Stimulated activated naive CD4-positive, alpha-beta T cell (primary cell): ENCODE measurements around the gene AQP1.

Experiments
- DNase-seq, 6 experiments: peaks; one replicate each; lab custom pipeline; 2025; lab: John Stamatoyannopoulos, UW

AQP1 gene

DNA sequence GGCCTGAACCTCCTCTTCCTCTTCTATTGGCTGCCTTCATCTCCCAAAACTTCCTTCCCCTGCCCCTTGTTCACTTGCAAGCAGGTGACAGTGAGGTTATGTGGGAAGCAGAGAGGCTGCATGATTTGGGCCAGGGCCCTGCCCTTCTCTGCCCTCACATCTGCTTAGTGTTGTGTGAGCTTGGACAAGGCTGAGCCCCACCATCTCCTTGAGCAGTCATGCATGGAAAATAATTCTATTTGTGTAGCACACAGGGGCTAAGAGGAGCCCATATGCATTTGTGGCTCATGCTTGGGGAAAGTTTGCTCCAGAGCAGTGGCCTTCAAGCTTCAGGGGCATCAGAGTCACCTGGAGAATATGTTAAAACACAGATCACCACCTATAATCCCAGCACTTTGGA lies 26.8 kb upstream of the AQP1 start:
- DNase-seq, result no peak

DNA sequence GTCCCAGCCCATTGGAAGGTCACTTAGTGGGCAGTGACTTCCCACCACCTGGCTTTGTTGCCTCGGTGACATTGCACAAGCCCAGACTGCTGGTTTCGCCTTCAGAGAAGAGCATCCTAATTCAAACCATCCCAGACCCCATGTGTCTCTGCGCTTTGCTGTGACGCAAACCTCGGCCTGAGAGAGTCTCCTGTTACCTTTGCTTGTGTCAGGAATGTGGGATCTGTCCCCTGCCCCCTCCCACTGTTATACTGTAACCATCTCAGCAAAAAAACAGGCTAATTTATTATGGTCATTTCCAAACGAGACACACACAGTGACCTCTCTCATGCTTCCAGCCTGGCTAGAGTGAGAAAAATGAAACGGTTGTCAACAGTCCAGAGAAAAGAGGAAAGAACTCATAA lies 25.0 kb upstream of the AQP1 start:
- no peak for DNase-seq

DNA sequence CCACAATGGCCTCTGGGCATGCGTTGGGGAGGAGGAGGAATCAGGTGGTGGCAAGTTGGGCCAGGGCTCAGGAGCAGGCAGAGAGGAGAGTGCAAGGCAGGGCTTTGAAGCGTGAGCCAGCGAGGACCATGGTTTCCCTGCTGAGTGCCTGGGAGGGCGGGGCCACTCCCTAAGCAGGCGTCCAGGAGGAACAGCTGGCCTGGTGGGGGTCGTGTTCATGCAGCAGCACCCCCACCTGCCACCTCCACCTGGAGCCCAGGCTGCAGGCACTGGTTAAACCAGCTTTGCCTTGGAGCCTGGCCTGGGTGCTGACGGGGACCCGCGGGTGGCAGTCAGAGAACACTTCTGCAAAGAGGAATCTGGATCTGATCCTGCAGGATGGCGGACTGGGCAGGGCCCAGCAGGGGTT lies 24.2 kb upstream of the AQP1 start:
- no peak for DNase-seq

DNA sequence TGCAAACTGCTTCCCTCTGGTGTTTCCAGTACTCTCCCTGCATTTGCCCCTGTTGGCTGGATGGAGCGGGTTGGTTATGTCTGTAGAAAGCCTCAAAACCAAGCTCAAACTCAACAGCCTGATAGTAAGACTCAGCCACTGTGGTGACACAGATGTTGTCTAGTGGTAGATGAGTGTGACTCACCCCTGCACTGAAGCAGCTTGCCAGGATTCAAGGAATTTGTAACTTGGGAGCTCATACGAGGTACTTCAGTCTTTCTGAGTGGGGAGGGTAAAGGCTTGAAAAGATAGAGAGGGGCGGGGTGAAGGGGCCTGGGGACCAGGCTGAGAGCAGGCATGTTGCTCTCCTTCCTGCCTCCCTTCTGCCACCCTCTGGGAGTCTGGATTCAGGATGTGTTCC lies 22.9 kb upstream of the AQP1 start:
- DNase-seq, result no peak

DNA sequence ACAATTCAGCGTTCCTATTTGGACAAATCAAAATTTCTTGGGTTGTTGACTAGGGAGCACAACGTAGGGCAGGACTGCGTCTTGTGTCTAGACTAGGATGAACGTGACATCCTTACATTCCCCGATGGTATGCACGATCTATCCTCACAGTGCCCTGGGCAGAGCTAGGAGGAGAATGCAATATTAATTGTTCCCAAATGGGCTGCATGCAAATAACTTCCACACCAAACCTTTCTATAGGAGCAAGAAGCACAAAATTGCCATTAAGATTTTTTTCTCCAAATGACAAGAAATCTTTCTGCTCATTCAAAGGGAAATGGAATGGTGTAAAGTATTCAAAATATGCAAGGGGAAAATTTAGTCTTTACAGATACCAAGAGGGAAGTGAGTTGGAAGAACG lies 21.4 kb upstream of the AQP1 start:
- no peak for DNase-seq

DNA sequence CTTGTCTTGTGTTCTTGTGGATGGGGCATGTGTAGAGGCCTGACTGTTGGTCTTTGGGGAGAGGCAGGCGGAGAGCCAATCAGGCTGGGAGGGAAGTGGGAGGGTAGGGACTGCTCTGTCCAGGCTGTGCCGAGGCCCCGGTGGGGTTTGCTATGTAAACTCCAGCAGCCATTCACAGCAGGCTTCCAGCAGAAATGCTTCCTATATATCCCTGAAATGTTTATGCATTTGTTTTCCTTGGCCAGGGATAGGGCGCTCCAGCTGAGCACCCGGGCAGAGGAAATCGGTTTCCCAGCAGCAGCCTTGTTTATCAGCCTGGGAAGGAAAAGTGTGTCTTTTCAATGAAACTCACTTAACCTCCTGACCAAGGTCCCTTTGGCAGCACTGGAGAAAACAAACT lies 18.3 kb upstream of the AQP1 start:
- no peak for DNase-seq

DNA sequence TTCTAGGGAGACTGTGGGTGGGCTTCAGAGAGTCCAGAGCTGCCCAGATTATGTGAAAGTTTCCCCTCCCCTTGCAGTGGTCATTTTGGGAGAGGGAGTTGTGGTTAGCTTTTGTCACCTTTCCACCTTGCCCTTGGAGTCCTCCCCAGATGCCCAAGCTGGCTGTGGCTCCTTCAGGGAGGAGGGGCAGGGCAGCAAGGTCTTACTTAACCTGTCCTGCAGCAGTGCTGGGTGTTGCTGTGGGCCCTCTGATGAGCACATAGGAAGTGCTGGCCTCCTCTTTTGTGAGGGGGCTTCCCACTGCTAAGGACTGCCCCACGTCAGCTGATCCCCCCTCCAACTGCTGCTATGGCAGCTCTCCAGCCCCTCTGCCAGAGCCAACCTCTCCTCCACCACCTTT lies 17.6 kb upstream of the AQP1 start:
- DNase-seq, result no peak

DNA sequence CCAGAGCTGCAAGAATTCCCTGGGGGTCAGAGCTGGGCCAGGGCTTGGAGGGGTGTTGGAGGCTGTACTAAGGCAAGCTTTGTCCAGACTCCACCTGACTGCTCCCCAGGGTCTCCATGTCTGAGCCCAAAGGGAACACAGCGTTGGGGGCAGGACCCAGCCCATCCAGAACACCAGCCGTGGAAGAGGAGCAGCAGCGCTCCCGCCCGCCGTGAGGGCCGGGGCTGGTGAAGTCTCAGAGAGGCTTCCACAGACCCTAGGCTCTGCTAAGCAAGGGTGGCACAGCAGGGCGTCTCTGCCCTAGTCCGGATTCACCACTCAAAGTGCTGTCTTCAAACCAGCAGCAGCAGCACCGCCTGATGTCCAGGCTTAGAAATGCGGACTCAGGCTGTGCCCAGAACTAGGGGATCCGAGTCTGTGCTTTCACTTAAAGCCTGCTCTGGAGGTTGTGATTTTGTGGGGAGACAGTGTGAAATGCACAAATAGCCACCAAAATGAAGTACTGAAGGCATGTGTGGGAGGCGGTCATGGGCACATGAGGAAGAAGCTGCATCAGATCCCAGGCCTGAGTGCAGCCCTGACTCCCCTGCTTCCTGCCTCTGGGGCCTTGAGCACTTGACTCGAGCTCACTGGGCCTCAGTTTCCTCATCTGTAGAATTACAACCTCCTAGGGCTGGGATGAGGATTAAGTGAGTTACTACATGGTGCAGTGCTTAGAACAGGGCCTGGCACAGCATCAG lies 16.6 kb upstream of the AQP1 start:
- DNase-seq, result no peak

DNA sequence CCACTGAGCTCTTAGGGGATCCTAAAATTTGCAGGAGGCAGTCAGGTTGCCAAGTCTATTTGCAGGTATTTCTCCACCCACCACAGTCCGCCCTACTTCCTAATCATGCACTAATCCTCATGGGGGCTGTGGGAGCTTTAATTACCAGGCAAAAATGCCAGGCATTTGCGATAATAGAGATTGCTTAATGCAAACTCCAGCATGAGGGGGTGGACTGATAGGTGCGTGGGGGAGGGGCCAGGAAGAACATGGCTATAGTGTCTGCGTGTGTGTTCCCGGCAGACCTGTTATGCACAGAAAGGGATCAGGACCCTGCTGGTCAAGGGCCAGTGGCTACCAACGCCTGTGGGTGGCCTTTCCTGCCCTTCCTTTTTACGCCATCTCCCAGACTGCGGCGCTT lies 15.6 kb upstream of the AQP1 start:
- no peak for DNase-seq

DNA sequence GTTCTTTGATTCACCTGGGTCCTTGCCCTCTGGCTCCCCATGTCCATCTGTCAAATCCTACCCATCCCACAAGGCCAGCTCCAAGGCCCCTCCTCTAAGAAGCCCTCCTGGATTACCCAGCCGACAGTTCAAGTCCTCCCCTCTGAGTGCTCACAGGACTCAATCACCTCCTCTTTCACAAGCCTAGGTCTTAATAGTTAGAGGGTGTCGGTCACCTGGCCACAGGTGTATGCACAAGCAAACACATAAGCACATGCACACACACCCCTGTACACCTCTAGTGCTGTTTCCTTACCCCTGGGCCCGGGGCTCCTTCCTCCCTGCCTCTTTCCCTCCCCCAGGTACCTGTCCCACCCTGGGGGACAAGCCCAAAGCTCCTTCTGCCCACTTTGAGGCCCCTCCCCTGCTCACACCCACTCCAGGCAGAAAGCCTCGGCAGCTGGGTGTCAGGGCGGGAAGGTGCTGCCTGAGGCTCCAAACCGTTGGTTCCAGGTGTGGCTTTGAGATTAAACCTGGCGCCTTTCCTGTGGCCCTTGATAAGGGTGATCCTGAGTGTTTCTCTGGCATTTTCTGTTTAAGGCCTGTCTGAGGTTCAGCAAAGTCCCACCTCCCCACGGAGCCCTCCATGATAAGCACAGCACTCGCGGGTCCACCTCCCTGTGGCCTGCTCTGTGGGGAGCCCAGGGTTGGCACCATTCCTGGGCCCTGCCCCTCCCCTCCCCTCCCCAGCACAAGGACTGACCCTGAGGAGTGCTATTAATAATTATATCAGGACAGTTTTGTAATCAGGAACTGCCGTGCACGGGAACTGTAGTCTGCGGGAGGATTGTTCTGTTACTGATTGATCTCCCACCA lies 14.6 kb upstream of the AQP1 start:
- DNase-seq, result no peak

DNA sequence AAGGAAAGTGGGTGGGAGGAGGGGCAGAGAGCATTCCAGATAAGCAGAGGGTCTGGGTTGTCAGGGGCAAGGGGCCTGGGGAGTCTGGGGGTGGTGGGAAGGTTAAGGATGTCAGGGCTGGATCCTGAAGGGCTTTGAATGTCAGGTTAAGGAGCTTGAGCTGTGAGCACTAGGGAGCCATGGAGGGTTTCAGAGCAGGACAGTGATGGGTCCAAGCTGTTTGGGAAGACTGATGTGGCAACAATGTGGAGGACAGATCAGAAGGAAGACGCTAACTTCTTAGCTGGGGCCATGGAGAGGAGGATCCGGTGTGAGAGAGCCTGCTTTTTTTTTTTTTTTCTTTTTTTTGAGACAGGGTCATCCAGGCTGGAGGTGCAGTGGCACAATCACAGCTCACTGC lies 13.9 kb upstream of the AQP1 start:
- no peak for DNase-seq

DNA sequence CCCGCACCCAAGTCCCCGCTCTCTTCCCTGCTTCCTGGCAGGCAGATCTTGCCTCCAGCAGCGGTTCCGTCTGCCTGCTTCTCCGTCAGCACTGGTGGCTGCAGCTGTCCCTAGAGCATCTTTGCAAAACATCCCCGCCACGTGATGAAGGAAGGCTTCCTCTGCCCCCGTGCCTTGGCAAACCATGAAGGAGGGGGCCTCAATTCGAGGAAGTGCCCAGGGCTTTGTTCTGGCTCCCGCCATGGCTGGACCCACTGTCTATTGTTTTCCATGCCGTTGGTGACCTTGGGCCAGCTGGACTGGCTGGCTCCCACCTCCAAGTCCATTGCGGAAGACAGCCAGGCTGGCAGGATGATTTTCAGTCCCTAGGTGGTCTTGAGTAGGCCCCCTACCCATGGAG lies 13.2 kb upstream of the AQP1 start:
- DNase-seq, result no peak

DNA sequence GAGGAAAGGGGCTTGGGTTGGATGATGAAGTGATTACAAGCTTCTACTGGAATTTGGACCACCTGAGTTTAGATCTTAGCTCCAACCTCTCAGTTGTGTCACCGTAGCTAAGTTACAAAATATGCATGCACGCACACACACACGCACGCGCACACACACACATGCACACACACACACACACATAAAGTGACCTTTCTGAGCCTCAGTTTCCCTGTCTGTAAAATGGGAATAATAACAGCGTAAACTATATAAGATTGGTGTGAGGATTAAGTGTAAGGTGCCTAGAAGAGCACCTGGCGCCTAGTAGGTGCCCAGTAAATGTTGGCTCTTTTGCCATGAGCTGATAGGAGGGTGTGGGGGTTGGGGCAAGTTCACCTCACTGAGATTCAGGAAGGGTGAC lies 12.6 kb upstream of the AQP1 start:
- no peak for DNase-seq

DNA sequence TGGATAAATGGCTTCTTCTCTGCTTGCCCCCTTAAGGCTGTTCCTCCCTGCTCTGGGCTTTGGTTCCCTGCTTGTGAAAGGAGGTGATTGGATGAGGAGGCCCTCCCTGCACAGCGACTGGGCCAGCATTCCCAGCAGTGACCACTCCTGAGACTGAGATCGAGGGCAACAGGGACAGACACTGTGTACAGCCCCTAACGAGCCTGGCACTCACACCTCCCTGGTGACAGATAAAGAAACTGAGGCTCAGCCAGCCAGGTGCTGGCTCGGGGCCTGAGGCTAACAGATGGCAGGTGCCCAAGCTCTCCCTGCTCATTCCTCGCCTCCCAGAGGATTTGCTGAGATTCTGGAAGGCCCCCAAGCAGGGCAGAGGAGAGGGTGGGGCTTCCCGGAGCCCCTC lies 12.0 kb upstream of the AQP1 start:
- no peak for DNase-seq

DNA sequence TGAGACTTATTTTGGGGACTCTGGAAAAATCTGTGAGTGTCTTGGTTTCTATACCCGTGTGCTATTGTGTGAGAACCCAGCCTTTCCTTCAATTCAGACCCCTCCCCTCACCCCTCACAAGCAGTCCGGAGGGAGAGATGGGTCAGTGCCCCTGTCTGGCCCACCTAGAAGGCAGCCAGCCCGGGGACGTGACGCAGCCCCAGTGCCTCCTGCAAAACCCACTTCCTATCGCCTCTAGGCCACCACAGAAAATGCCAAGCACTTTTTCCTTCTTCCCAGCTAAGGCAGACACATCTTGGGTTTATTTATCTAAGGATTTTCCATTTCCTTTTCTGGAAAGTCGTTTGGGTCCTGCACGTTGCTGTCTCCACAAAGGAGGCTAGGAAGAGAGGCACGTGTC lies 11.6 kb upstream of the AQP1 start:
- DNase-seq, result no peak

DNA sequence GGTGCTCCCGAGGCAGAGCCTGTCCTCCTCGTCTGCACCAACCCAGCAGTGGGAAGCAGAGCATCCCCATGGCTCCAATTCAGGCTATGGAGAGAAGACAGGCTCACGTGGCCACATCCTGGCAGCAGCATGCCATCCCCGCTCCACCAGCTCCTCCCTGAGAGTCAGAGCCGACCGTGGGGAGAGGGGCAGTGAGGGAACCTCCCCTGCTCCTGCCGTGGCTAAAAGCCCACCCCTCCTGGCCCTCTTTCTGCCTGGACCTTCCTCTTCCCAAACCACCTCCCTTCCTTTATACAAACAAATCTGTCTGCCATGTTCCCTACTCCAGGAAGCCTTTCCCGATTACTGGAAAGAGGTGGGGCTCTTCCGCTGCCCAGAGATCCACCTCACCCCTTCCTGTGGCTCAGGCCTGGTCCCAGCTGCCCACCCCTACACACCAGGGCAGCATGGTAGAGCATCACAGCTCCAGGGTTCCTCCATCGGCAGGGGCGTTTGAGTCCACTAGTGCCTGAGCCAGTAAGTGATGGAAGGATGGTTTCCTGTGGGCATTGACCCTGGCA lies 10.8 kb upstream of the AQP1 start:
- no peak for DNase-seq

DNA sequence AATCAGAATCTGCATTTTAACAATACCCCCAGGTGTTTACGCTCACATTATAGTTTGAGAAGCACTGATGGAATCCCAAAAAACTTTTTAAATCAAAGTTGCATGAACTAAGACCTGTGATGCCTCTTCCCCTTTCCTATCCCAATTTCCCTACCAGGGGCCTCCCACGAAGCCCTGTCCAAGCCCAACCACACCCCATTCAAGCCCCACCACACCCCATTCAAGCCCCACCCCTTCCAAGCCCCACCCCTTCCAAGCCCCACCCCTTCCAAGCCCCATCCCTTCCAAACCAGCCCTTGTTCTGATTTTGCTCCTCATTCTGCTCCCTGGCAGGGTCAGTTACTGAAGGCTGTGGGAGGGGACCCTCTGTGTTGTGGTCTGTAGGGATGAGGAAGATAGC lies 9.8 kb upstream of the AQP1 start:
- DNase-seq, result no peak

DNA sequence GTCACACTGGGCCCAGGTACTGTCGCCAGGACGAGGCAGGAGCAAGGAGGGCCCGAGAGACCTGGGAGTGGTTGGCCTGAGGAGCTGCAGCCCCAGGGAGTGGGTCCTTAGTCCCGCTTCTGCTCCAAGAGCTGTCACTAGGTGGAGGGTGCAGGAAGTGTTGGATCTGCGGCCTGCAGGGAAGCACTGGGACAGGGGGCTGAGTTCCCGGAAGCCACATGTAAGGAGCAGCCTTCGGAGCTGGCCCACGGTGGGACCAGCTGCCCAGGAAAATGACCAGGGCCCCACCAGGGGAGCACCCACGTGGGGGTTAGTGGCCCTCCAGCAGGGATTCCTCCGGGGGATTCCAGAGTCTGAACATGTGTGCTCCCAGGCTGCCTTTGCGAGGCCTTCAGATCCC lies 9.2 kb upstream of the AQP1 start:
- DNase-seq, result no peak

DNA sequence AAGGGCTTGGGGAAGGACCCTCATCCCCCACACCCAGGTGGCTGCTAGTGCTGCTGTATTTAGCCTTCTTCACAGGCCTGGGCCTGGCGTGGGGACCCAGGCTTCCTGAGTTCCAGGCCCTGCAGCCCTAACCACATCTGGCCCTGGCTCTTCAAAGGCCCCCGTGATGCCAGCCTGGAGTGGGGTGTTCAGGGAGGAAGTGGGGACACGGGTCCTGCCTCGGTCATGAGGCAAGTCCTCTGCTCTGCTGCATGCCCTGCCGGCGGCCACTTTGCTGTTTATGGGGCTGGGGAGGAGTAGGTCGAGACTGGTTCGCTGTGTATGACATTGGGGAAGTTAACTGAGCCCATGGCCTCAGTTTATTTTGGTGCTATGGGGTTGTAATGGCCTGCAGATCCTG lies 8.5 kb upstream of the AQP1 start:
- no peak for DNase-seq

DNA sequence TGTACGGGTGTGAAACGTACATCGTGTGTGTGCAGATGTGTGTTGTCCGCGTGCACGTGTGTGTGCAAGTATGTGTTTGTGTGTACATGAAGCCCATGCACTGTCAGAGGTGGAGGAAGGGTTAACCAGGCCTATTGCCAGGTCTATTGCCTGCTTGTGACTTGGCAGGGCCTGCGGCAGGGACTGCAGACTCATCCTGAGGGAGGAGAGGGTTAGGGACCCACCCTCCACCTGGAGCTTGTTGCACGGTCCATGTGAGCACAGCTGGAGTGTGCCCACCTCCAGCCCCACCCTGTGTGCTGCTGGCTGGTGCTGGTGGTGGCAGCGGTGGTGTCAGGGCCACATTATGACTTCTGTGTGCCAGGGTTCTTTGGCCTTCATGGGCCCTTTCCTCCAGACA lies 7.1 kb upstream of the AQP1 start:
- DNase-seq, result no peak

DNA sequence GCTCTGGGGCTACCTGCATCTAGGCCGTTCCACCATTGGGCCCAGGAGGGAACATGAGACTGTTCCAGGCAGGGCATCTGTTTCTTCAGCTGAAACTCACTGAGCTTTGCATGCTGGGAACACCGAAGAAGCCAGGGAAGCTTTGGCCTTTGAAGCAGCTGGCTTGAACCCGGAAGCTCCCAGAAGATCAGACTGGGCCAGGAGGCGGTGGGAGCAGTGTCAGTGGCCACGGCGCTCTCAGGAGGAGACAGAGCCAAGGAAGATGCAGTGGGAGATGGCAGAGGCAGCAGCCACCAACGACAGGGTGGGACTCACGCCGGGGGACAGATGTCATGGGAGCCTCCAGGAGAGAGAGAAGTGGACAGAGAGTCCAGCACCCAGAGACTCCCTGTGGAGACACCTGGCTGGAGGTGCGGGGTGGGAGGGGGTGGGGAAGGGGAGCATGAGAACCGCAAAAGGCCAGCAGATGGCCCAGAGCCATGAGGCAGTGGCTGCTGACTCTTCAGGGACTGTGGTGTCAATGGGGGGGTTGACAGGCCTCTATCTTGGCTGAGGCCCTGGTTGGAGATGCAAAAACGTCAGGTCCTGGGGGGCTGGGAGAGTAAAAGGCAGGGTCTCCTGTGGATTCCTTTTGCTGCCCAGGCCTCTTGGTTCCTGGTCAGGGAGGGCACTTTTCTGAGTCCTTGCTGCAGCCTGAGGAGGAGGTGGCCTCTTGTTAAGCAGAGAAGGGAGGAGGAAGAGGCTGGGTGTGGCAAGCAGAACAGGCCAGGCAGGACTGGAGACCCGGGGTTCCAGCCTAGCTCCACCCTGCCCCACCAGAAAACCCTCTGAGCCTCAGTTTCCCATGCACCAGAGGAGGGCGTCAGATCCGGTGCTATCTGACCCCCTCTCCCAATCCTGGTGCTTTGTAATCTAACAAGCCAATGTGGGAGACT lies 6.3 kb upstream of the AQP1 start:
- DNase-seq, result no peak

DNA sequence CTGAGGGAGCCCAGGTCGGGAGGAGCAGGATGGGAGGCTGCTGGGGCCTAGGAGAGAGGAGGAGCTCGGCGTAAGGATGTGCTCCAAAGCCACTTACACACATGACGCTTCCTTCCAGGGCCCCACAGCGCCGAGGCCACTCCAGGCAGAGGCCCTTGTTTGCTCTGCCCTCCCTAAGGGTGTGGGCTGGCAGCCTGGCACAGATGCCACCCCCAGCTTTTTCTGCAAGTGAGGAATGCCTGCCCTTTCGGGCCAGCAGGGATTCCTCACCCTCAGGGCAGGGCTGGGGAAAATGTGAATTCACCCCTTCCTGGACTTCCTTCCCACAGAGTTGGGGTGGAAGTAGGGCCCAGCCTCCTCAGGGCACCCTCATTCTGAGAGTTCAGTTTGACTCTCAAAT lies 5.6 kb upstream of the AQP1 start:
- no peak for DNase-seq
